GM23248 (cell line): ENCODE results near the gene JDP2. TPM values are rescaled to one million over a fixed set of nuclear protein-coding genes. Genes with fewer than 3 reads are reported as not detected.

Experiments used
- DNase-seq: peaks from one replicate; pipeline ENCODE4 v3.0.0-alpha.2; 2015
- H2AFZ ChIP-seq: fragments of 200-600 bp; sonication (generic); 2 replicates; pipeline ENCODE4 v1.6.1; 2016; ENCODE audit warnings: antibody characterized with exemption
- H3F3A ChIP-seq: fragments of 200-600 bp; sonication (generic); 2 replicates; pipeline ENCODE4 v1.6.1; 2016; ENCODE audit warnings: mild to moderate bottlenecking, antibody characterized with exemption, mixed run types; ENCODE audit not compliant: insufficient read depth
- H3K27ac ChIP-seq: fragments of 200-600 bp; sonication (generic); 2 replicates; pipeline ENCODE4 v1.5.1; 2016; ENCODE audit warnings: mild to moderate bottlenecking
- H3K27me3 ChIP-seq: fragments of 200-600 bp; sonication (generic); replicated peaks from 2 replicates; pipeline ENCODE4 v1.6.1; 2016; ENCODE audit warnings: mild to moderate bottlenecking; ENCODE audit not compliant: insufficient read depth
- H3K36me3 ChIP-seq: fragments of 200-600 bp; sonication (generic); 2 replicates; pipeline ENCODE4 v1.6.1; 2016; ENCODE audit warnings: low read depth, mild to moderate bottlenecking
- H3K4me1 ChIP-seq: fragments of 200-600 bp; sonication (generic); 2 replicates; pipeline ENCODE4 v1.6.1; 2016; ENCODE audit warnings: mild to moderate bottlenecking; ENCODE audit not compliant: insufficient read depth
- H3K4me2 ChIP-seq: fragments of 200-600 bp; sonication (generic); one replicate; pipeline ENCODE4 v1.6.1; 2016; ENCODE audit warnings: mild to moderate bottlenecking; ENCODE audit not compliant: unreplicated experiment
- H3K4me3 ChIP-seq: fragments of 200-600 bp; sonication (generic); 2 replicates; pipeline ENCODE4 v1.5.1; 2016; ENCODE audit warnings: mild to moderate bottlenecking
- H3K79me2 ChIP-seq: fragments of 200-600 bp; sonication (generic); 2 replicates; pipeline ENCODE4 v1.6.1; 2016; ENCODE audit warnings: mild to moderate bottlenecking; ENCODE audit not compliant: insufficient read depth
- H3K9ac ChIP-seq: fragments of 200-600 bp; sonication (generic); 2 replicates; pipeline ENCODE4 v1.6.1; 2016; ENCODE audit warnings: mild to moderate bottlenecking
- H3K9me2 ChIP-seq: fragments of 200-600 bp; sonication (generic); 2 replicates; pipeline ENCODE4 v1.6.1; 2016; ENCODE audit warnings: mixed run types, mild to moderate bottlenecking, moderate library complexity; ENCODE audit not compliant: insufficient read depth
- H3K9me3 ChIP-seq: fragments of 200-600 bp; sonication (generic); one replicate; pipeline ENCODE4 v1.6.1; 2017; ENCODE audit warnings: low read depth
- H4K20me1 ChIP-seq: fragments of 200-600 bp; sonication (generic); 2 replicates; pipeline ENCODE4 v1.6.0; 2016; ENCODE audit not compliant: insufficient read depth
- EZH2 ChIP-seq: fragments of 200-600 bp; sonication (generic); IDR thresholded peaks from 2 replicates; pipeline ENCODE4 v1.6.1; 2018; ENCODE audit warnings: antibody characterized with exemption, mild to moderate bottlenecking; ENCODE audit not compliant: insufficient read depth, poor library complexity, severe bottlenecking
- EZH2phosphoT487 ChIP-seq: fragments of 200-600 bp; sonication (generic); IDR thresholded peaks from 2 replicates; pipeline ENCODE4 v1.6.1; 2018; ENCODE audit warnings: antibody characterized with exemption, moderate library complexity, mild to moderate bottlenecking, low read depth; ENCODE audit not compliant: insufficient read depth
- WGBS, 2 experiments: methylation state at CpG; one replicate each; pipeline ENCODE4 v1.1.6; 2015 to 2017; ENCODE audit warnings: low lambda C conversion rate in 2 of 2, low coverage in 1 of 2; ENCODE audit errors: missing lambda C conversion rate in 2 of 2; 5-methylcytosine and 5-hydroxymethylcytosine counted together
- in situ Hi-C: fragments of 300-500 bp; cut with MboI; formaldehyde crosslinking; loops from 2 replicates; pipeline ENCODE4 v1.15.0; 2020
- polyA plus RNA-seq: library from polyadenylated mRNA; unstranded; fragments of >200 nt; fragmentation: Nextera tagmentation; extraction: Ambion mirVana; gene quantifications from 2 replicates; pipeline ENCODE4 v1.2.1, GENCODE V29; 2016
- total RNA-seq: library from RNA; depleted of rRNA; stranded (reverse); fragments of >200 nt; shearing (Covaris generic); gene quantifications from 2 replicates; pipeline ENCODE4 v1.2.3, GENCODE V29; 2014

Gene JDP2
- total and polyA plus RNA-seq, 2 experiments from 2014 or later = 20.0 to 163 TPM

DNA sequence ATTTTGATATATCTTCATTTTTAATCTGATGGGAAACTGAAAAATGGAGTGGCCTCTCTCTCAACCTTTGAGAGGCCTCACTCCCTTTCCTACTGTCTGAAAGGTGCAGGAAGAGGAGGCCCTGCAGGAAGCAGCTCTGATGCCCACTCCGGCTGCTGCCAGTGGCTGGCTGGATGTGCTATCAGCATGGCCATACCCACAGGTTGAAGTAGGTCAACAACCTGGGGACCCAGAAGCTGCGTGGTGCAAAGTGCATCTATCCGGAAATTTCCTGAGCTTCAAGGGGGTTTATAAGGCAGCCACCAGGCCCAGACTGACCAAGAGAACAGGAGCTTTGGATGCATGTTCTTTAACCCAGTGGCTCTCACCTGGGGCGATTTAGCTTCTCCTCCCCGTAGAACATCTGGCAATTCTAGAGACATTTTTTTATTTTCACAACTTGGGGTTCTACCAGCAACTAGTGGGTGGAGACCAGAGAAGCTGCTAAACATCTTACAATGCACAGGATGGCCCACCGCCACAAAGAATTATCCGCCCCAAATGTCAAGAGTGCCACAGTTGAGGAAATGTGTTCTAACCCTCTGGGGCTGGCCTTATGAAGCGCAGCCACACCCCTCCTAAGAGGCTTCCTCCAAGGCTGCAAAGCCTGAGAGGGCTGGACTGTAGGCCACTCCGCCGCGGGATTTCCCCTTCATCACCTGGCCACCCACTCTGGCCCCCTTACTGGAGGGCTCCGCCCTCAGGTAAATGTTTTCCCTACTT lies 86.3 kb downstream of the JDP2 start:
- Histone ChIP-seq H3K9me3 (no peaks in the 10 kb centered on the region), H3K4me3 (no peak overlapping the region), H3K27ac (no peak overlapping the region), H3K9me2 (no peaks in the 10 kb centered on the region), H3F3A (no peaks in the 10 kb centered on the region), H4K20me1 (no peaks in the 10 kb centered on the region), H3K9ac (no peak overlapping the region), H2AFZ (no peak overlapping the region), H3K4me2 (no peak overlapping the region), H3K36me3 (no peaks in the 10 kb centered on the region), H3K27me3 (peaks cover 5% of the 10 kb centered on the region; the same call in 1 of the 2 replicates), H3K4me1 (no peaks in the 10 kb centered on the region), H3K79me2 (no peaks in the 10 kb centered on the region)
- in situ Hi-C loops = no loop called here
- no peak for DNase-seq
- 94% methylated on average over 12 of the region's 12 CpGs for WGBS, 2 experiments
- TF ChIP-seq EZH2phosphoT487 (no peak), EZH2 (no peak)

DNA sequence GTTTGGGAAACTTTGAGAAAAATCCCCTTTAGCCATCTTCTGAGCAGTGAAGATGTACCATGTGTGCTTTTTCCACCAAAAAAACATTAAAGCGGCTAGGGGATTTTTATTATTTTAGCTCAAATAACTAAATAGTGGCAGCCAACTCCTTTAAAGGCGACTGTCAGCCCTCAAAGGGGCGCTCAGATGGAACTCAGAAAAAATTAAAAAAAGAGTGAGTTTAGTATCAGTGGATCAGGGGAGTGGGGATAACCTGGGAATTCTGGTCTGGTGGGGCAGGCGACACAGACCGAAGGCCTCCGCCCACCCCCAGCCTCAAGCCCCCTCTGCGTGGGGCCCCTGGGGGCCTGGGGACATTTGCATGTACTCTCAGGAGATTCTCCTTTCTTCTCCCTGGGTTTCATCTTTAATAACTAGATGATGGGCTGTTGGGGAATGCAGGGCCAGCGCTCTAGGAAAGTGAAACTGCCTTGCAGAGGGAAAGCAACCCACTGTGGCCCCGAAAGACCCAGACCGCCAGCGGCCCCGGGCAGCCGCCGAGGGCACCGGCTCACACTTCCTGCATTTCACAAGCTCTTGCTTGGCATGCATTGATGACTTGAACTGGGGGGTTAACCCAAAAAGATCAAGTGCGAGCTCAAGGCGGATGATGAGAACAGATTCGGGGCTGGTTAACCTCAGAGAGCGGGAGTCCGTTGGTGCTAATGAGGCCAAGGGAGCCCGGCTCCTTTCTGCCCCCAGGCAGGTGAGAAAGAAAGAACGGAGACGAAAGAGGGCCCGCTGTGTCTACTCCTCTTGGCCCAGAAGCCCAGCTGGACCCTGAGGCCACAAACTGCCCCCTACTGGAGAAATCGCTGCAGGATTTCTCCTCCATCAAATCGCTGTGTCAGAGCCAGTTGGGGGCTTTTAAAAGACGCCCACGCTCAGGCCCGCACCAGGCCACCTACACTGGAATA lies 87.1 kb downstream of the JDP2 start:
- in situ Hi-C loops = no loop called here
- H3K4me2 ChIP-seq = peak overlapping the region; percentile 69
- no peaks in the 10 kb centered on the region for H4K20me1 ChIP-seq
- H3K27ac ChIP-seq = no peak overlapping the region
- DNase-seq = peak; percentile 59
- no peaks in the 10 kb centered on the region for H3K9me2 ChIP-seq
- H3K27me3 ChIP-seq = peaks cover 5% of the 10 kb centered on the region; the same call in 1 of the 2 replicates
- 0 out of 2 replicates have a peak, but pooled peaks cover 6% of the 10 kb centered on the region for H3F3A ChIP-seq
- no peaks in the 10 kb centered on the region for H3K79me2 ChIP-seq
- peak overlapping the region; percentile 54 for H3K9ac ChIP-seq
- TF ChIP-seq EZH2phosphoT487 (no peak), EZH2 (no peak)
- peak overlapping the region; percentile 86 for H2AFZ ChIP-seq
- no peaks in the 10 kb centered on the region for H3K9me3 ChIP-seq
- H3K4me1 ChIP-seq = no peaks in the 10 kb centered on the region
- H3K36me3 ChIP-seq = no peaks in the 10 kb centered on the region
- peak overlapping the region; percentile 71 for H3K4me3 ChIP-seq
- WGBS, 2 experiments = 31 to 42% methylated on average over 28 to 29 of the region's 29 CpGs

DNA sequence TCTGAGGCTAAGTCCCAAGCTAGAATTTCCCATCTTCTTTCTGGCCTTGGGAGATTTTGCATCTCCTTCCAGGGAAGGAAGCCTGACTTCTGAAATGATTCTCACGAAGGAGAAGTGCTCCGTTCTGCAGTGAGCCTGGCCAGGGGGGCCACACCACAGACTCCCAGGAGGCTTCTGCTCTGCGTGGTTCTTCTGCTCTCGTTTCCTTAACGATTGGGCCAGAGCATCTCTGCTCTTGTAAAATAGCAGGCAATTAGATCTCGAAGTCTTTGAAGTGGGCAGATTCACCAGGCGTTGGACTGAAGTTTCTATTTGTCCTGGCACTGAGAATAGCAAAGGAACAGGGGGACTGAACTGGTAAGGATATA lies 87.8 kb downstream of the JDP2 start:
- Histone ChIP-seq H3K9ac (no peak overlapping the region), H3K4me3 (peak overlapping the region; percentile 71), H3K4me1 (no peaks in the 10 kb centered on the region), H3K4me2 (peak overlapping the region; percentile 69), H3F3A (0 out of 2 replicates have a peak, but pooled peaks cover 7% of the 10 kb centered on the region), H4K20me1 (no peaks in the 10 kb centered on the region), H3K27me3 (peaks cover 5% of the 10 kb centered on the region; the same call in 1 of the 2 replicates), H3K9me3 (no peaks in the 10 kb centered on the region), H3K79me2 (no peaks in the 10 kb centered on the region), H3K9me2 (no peaks in the 10 kb centered on the region), H3K36me3 (no peaks in the 10 kb centered on the region), H2AFZ (peak overlapping the region; percentile 86), H3K27ac (no peak overlapping the region)
- in situ Hi-C loops = no loop called here
- WGBS, 2 experiments = 14 to 21% methylated on average over 7 of the region's 7 CpGs
- DNase-seq = no peak
- TF ChIP-seq EZH2 (no peak), EZH2phosphoT487 (no peak)

DNA sequence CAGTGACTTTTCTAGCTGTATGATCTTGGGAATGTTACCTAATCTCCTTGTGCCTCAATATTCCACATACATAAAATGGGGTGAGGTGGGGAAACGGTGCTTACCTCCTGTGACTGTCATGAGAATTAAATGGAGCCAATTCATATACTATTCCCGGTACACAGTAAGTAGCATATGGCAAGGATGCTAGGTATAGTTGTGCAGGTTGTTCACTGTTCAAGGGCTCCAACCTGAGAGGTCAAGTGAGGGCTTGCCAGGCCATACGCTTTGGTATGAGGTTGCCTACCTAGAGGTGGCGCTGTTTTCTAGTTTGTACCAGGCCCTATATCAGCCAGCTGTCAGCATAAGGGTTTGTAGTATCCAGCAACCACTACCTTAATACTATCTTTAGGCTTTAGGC lies 90.8 kb downstream of the JDP2 start:
- peak; percentile 20 for DNase-seq
- H3K9me3 ChIP-seq = no peaks in the 10 kb centered on the region
- H3K27me3 ChIP-seq = peaks cover 5% of the 10 kb centered on the region; the same call in 1 of the 2 replicates
- H4K20me1 ChIP-seq = no peaks in the 10 kb centered on the region
- H3K9ac ChIP-seq = no peak overlapping the region
- no peak overlapping the region for H2AFZ ChIP-seq
- H3K79me2 ChIP-seq = no peaks in the 10 kb centered on the region
- in situ Hi-C loops = no loop called here
- TF ChIP-seq EZH2 (no peak), EZH2phosphoT487 (no peak)
- H3K4me3 ChIP-seq = no peak overlapping the region
- no peaks in the 10 kb centered on the region for H3K4me1 ChIP-seq
- H3K9me2 ChIP-seq = no peaks in the 10 kb centered on the region
- H3F3A ChIP-seq = 0 out of 2 replicates have a peak, but pooled peaks cover 7% of the 10 kb centered on the region
- no peak overlapping the region for H3K4me2 ChIP-seq
- no peaks in the 10 kb centered on the region for H3K36me3 ChIP-seq
- no peak overlapping the region for H3K27ac ChIP-seq
- 37 to 38% methylated on average over 4 of the region's 4 CpGs for WGBS, 2 experiments
